ENCODE results near the gene NT5M. TPM values are rescaled to one million over a fixed set of nuclear protein-coding genes. Genes with fewer than 3 reads are reported as not detected.
A peak's percentile ranks its signal among the peaks of the same experiment; 100 is the strongest.
"Not testable (repeated sequence)": the region's sequence is repeated elsewhere in the genome, so short reads cannot be mapped to it uniquely, and the experiment has no call there.

NT5M gene
- 1.9 and 3.1 TPM in 2 replicates for total RNA-seq

GRCh38 chr17:17303010-17303846 is at the start of gene NT5M:
TSS of gene NT5M (plus strand) at chr17:17303373. CDS start at chr17:17303551, 178 bp downstream.
- peak; percentile 74 for DNase-seq

GRCh38 chr17:17253406-17253805 is 49.8 kb upstream of the NT5M start:
- no peak for DNase-seq

GRCh38 chr17:17254036-17254435 is 49.1 kb upstream of the NT5M start:
- DNase-seq = no peak

GRCh38 chr17:17255689-17256088 is 47.5 kb upstream of the NT5M start:
- DNase-seq = not testable (repeated sequence)

GRCh38 chr17:17256316-17256715 is 46.9 kb upstream of the NT5M start:
- DNase-seq = no peak

- no peak for DNase-seq
Measured at GRCh38 chr17:17258011-17258410, 45.2 kb upstream of the NT5M start.

- no peak for DNase-seq
Measured at GRCh38 chr17:17258998-17259397, 44.2 kb upstream of the NT5M start.

- no peak for DNase-seq
Measured at GRCh38 chr17:17264430-17264829, 38.7 kb upstream of the NT5M start.

GRCh38 chr17:17269926-17270773 is 33.0 kb upstream of the NT5M start:
- DNase-seq = peak; percentile 24

GRCh38 chr17:17275971-17276370 is 27.2 kb upstream of the NT5M start:
- DNase-seq = no peak

- DNase-seq = not testable (repeated sequence)
Measured at GRCh38 chr17:17277431-17277830, 25.7 kb upstream of the NT5M start.

- DNase-seq = no peak
Measured at GRCh38 chr17:17279316-17279715, 23.9 kb upstream of the NT5M start.

- DNase-seq = peak; percentile 98
Measured at GRCh38 chr17:17280613-17281549, 22.3 kb upstream of the NT5M start, which contains the start of gene COPS3. TSS of gene COPS3 (minus strand) at chr17:17281246. CDS start at chr17:17281186, 60 bp downstream.

- DNase-seq = no peak
Measured at GRCh38 chr17:17285951-17286350, 17.2 kb upstream of the NT5M start.

GRCh38 chr17:17289086-17289485 is 14.1 kb upstream of the NT5M start:
- no peak for DNase-seq

GRCh38 chr17:17289701-17290100 is 13.5 kb upstream of the NT5M start:
- no peak for DNase-seq

- DNase-seq = no peak
Measured at GRCh38 chr17:17295141-17295540, 8.0 kb upstream of the NT5M start.

GRCh38 chr17:17297217-17297616 is 6.0 kb upstream of the NT5M start:
- no peak for DNase-seq

GRCh38 chr17:17298108-17298507 is 5.1 kb upstream of the NT5M start:
- no peak for DNase-seq

GRCh38 chr17:17300624-17301568 is 2.3 kb upstream of the NT5M start:
- DNase-seq = peak; percentile 44

- not testable (repeated sequence) for DNase-seq
Measured at GRCh38 chr17:17301659-17302058, 1.5 kb upstream of the NT5M start.
